IMR-90 (cell line): Measurements from ENCODE around the gene UBASH3A.

ENCODE experiments used
- CEBPB ChIP-seq: IDR thresholded peaks from 2 replicates; pipeline ENCODE4 v1.6.1; 2012; ENCODE audit warnings: low read depth, low read length, improper control_type of control experiment
- CHD1 ChIP-seq: IDR thresholded peaks from 2 replicates; pipeline ENCODE4 v1.6.1; 2012; ENCODE audit warnings: low read depth, low read length, improper control_type of control experiment
- FOS ChIP-seq: fragments of 150-350 bp; IDR thresholded peaks from 2 replicates; pipeline ENCODE4 v1.6.1; 2016; ENCODE audit warnings: low read depth, low read length
- MAFK ChIP-seq: IDR thresholded peaks from 2 replicates; pipeline ENCODE4 v1.6.1; 2012; ENCODE audit warnings: low read depth, low read length, improper control_type of control experiment
- MAZ ChIP-seq: IDR thresholded peaks from 2 replicates; pipeline ENCODE4 v1.6.1; 2012; ENCODE audit warnings: low read depth, mild to moderate bottlenecking, low read length, improper control_type of control experiment, moderate library complexity, borderline replicate concordance
- MXI1 ChIP-seq: IDR thresholded peaks from 2 replicates; pipeline ENCODE4 v1.6.1; 2012; ENCODE audit warnings: low read depth, mild to moderate bottlenecking, low read length, moderate library complexity, borderline replicate concordance
- POLR2A ChIP-seq: IDR thresholded peaks from 2 replicates; pipeline ENCODE4 v1.6.1; 2012; ENCODE audit warnings: mild to moderate bottlenecking, low read depth, low read length
- RAD21 ChIP-seq: IDR thresholded peaks from 2 replicates; pipeline ENCODE4 v1.6.1; 2012; ENCODE audit warnings: low read length, improper control_type of control experiment
- RCOR1 ChIP-seq: IDR thresholded peaks from 2 replicates; pipeline ENCODE4 v1.6.1; 2012; ENCODE audit warnings: mild to moderate bottlenecking, low read length, improper control_type of control experiment; ENCODE audit not compliant: insufficient replicate concordance
- RFX5 ChIP-seq: IDR thresholded peaks from 2 replicates; pipeline ENCODE4 v1.8.0; 2012; ENCODE audit warnings: low read depth, mild to moderate bottlenecking, low read length, moderate library complexity
- SMC3 ChIP-seq: fragments of 150-350 bp; IDR thresholded peaks from 2 replicates; pipeline ENCODE4 v1.6.1; 2016; ENCODE audit warnings: low read depth, mild to moderate bottlenecking, antibody characterized with exemption, low read length, moderate library complexity
- TF ChIP-seq, protein P1 (sequence below): conservative IDR thresholded peaks from 2 replicates; pipeline ENCODE4 v1.5.1; 2012; ENCODE audit warnings: mild to moderate bottlenecking, low read depth, low read length, improper control_type of control experiment
- TF ChIP-seq, protein P2 (sequence below): fragments of 150-350 bp; IDR thresholded peaks from 2 replicates; pipeline ENCODE4 v1.6.1; 2017; ENCODE audit warnings: mild to moderate bottlenecking, antibody characterized with exemption, low read length, low read depth

DNA sequence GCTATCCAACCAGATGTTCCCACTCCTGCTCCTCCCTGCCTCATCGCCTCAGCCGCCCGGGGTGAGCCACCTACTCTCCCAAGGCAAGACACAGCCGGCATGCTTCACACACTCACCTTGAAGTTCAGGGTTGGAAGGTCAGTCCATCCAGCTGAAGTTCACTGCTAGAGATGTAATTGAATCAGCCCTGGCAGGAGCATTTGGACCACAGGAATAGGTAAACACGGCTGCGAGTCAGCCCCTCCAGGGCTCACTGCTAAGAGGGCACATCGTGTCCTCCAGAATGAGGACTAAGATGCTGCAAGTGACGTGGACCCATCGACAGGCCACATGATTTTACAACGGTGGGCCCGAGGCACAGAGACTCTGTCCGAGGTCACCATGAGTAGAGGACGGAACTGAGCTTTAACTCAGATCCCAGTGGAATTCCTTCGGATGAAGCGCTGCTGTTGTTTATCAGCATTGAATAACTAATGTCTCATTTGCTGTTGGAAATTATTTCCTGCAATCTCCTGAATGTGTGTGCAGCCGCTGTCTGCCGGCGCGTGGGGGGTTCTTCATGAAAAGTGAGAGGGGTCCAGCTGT is 50.4 kb downstream of the UBASH3A start:
- TF ChIP-seq, protein P1, sequence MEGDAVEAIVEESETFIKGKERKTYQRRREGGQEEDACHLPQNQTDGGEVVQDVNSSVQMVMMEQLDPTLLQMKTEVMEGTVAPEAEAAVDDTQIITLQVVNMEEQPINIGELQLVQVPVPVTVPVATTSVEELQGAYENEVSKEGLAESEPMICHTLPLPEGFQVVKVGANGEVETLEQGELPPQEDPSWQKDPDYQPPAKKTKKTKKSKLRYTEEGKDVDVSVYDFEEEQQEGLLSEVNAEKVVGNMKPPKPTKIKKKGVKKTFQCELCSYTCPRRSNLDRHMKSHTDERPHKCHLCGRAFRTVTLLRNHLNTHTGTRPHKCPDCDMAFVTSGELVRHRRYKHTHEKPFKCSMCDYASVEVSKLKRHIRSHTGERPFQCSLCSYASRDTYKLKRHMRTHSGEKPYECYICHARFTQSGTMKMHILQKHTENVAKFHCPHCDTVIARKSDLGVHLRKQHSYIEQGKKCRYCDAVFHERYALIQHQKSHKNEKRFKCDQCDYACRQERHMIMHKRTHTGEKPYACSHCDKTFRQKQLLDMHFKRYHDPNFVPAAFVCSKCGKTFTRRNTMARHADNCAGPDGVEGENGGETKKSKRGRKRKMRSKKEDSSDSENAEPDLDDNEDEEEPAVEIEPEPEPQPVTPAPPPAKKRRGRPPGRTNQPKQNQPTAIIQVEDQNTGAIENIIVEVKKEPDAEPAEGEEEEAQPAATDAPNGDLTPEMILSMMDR, result no peak
- TF ChIP-seq RFX5, result no peak
- TF ChIP-seq MAFK, result no peak
- TF ChIP-seq POLR2A, result no peak
- no peak for TF ChIP-seq MXI1
- TF ChIP-seq FOS, result no peak
- TF ChIP-seq, protein P2, sequence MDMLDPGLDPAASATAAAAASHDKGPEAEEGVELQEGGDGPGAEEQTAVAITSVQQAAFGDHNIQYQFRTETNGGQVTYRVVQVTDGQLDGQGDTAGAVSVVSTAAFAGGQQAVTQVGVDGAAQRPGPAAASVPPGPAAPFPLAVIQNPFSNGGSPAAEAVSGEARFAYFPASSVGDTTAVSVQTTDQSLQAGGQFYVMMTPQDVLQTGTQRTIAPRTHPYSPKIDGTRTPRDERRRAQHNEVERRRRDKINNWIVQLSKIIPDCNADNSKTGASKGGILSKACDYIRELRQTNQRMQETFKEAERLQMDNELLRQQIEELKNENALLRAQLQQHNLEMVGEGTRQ, result no peak
- no peak for TF ChIP-seq CEBPB
- no peak for TF ChIP-seq CHD1
- no peak for TF ChIP-seq RAD21
- TF ChIP-seq RCOR1, result no peak
- no peak for TF ChIP-seq MAZ
- no peak for TF ChIP-seq SMC3
